Natural killer cell (primary cell): Measurements from ENCODE around the gene ANKRD62. TPM values are rescaled to one million over a fixed set of nuclear protein-coding genes. Genes with fewer than 3 reads are reported as not detected.

Experiments
- ATAC-seq, 3 donors: fragments of 150-1000 bp in 2 of 3; fragments of 200-7000 bp in 1 of 3; cut with Tn5 transposase; 1 replicate in 1 of 3; 2 replicates in 2 of 3; pipeline ENCODE4 v1.10.0; 2021; ENCODE audit warnings: mild to moderate bottlenecking in 2 of 3, moderate library complexity in 2 of 3
- DNase-seq, 2 donors: peaks; one replicate each; pipeline versions ENCODE4 v3.0.0 to v3.0.0-alpha.2; 2013 to 2021; ENCODE audit warnings: mixed read lengths in 1 of 2
- H3K27ac ChIP-seq: one replicate; pipeline ENCODE4 v1.5.1; 2013; ENCODE audit warnings: mild to moderate bottlenecking, low read length
- H3K27me3 ChIP-seq: one replicate; pipeline ENCODE4 v1.6.1; 2013; ENCODE audit warnings: low read length; ENCODE audit not compliant: control insufficient read depth, insufficient read depth
- H3K36me3 ChIP-seq: one replicate; pipeline ENCODE4 v1.6.1; 2013; ENCODE audit warnings: low read length; ENCODE audit not compliant: control insufficient read depth, insufficient read depth
- H3K4me1 ChIP-seq: one replicate; pipeline ENCODE4 v1.6.1; 2013; ENCODE audit warnings: low read length; ENCODE audit not compliant: control insufficient read depth, insufficient read depth
- H3K4me3 ChIP-seq: one replicate; pipeline ENCODE4 v1.5.1; 2013; ENCODE audit warnings: low read length
- H3K9me3 ChIP-seq: one replicate; pipeline ENCODE4 v1.6.1; 2013; ENCODE audit warnings: low read length; ENCODE audit not compliant: control insufficient read depth, insufficient read depth
- H3K27ac Mint-ChIP-seq, 2 donors: one replicate each; pipeline ENCODE4 v1.8.0; 2022; ENCODE audit warnings: mild to moderate bottlenecking in 2 of 2, mixed read lengths in 2 of 2, moderate library complexity in 1 of 2
- H3K27me3 Mint-ChIP-seq, 2 donors: one replicate each; pipeline ENCODE4 v1.8.0; 2022; ENCODE audit warnings: low read depth in 2 of 2, mixed read lengths in 2 of 2
- H3K36me3 Mint-ChIP-seq: one replicate; pipeline ENCODE4 v1.8.0; 2022; ENCODE audit warnings: mixed read lengths
- H3K4me1 Mint-ChIP-seq, 2 donors: one replicate each; pipeline ENCODE4 v1.8.0; 2022; ENCODE audit warnings: mixed read lengths in 2 of 2
- H3K4me3 Mint-ChIP-seq: one replicate; pipeline ENCODE4 v1.8.0; 2022; ENCODE audit warnings: mild to moderate bottlenecking, moderate library complexity, mixed read lengths
- H3K9me3 Mint-ChIP-seq, 2 donors: one replicate each; pipeline ENCODE4 v1.8.0; 2022; ENCODE audit warnings: mixed read lengths in 2 of 2
- WGBS: methylation state at CpG from one replicate; pipeline ENCODE4 v1.1.7; 2013; ENCODE audit warnings: missing lambda C conversion rate; ENCODE audit not compliant: insufficient coverage; 5-methylcytosine and 5-hydroxymethylcytosine counted together
- intact Hi-C: fragments of 100-400 bp; cut with micrococcal nuclease; formaldehyde crosslinking; loops from one replicate; pipeline ENCODE4 v1.14.2; 2022
- total RNA-seq, 4 donors: library from RNA; stranded (reverse); fragments of 120-200 nt in 1 of 4; gene quantifications; one replicate each; pipeline versions ENCODE4 v1.2.3 to v1.2.4, GENCODE V29; 2013 to 2022
- TF ChIP-seq, protein P1 (sequence below): fragments of 200-600 bp; IDR thresholded peaks from one replicate; pipeline ENCODE4 v1.8.0; 2022; ENCODE audit warnings: antibody characterized with exemption

Gene ANKRD62
- total RNA-seq, 3 donors from 2014 or later (not counting 1 experiment from before 2014, with no cell fraction given), result not detected

DNA sequence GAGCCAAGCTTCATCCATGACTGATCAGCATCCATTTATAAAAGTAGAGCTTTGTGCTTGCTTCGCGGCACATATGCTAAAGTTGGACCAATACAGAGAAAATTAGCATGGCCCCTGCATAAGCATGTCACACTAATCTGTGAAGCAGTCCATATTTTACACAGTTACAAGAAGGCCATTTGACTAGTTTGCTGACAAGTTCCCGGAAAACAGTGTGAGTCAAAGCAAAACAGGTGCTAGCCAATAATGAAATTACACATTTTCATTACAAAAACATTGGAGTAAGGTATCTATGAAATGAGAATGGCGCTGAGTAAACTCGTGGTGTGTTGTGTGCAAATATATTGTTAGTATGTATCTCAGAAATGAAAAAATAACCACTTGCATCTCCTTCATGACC is 4.7 kb downstream of the ANKRD62 start:
- Mint-ChIP-seq H3K9me3 (no peaks in the 10 kb centered on the region), H3K27ac (no peak overlapping the region), H3K4me3 (no peak overlapping the region), H3K27me3 (peaks cover 0 to 29% of the 10 kb centered on the region in 2 donors), H3K36me3 (no peaks in the 10 kb centered on the region), H3K4me1 (no peaks in the 10 kb centered on the region)
- TF ChIP-seq, protein P1, sequence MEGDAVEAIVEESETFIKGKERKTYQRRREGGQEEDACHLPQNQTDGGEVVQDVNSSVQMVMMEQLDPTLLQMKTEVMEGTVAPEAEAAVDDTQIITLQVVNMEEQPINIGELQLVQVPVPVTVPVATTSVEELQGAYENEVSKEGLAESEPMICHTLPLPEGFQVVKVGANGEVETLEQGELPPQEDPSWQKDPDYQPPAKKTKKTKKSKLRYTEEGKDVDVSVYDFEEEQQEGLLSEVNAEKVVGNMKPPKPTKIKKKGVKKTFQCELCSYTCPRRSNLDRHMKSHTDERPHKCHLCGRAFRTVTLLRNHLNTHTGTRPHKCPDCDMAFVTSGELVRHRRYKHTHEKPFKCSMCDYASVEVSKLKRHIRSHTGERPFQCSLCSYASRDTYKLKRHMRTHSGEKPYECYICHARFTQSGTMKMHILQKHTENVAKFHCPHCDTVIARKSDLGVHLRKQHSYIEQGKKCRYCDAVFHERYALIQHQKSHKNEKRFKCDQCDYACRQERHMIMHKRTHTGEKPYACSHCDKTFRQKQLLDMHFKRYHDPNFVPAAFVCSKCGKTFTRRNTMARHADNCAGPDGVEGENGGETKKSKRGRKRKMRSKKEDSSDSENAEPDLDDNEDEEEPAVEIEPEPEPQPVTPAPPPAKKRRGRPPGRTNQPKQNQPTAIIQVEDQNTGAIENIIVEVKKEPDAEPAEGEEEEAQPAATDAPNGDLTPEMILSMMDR, result no peak
- ATAC-seq, result no peak
- H3K9me3 ChIP-seq, result no peaks in the 10 kb centered on the region
- no peaks in the 10 kb centered on the region for H3K4me1 ChIP-seq
- no peak for DNase-seq
- H3K27ac ChIP-seq, result no peak overlapping the region
- intact Hi-C loops, result no loop called here
- WGBS, result 65% methylated on average over 3 of the region's 5 CpGs
- H3K36me3 ChIP-seq, result no peaks in the 10 kb centered on the region
- no peak overlapping the region for H3K4me3 ChIP-seq
- H3K27me3 ChIP-seq, result no peaks in the 10 kb centered on the region

DNA sequence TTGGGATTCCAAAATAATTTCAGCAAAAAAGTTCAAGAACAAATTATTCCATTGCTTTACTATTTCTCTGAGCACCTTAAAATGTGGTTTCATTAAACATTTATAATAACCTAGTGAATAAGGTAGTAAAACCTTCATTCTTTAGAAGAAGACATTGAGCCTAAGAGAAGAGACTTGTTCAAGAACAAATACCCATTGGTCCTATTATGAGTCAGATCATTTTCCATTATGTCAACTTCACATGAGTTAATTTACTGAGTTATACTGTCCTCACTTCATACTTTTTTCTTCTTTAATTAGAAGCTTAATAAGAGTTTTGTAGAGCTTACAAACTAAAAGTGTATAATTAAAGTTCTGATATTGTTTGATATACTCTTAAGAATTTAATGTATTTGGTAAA is 5.5 kb downstream of the ANKRD62 start:
- no peaks in the 10 kb centered on the region for H3K36me3 Mint-ChIP-seq
- intact Hi-C loops, result no loop called here
- H3K27me3 Mint-ChIP-seq, result peaks cover 0 to 30% of the 10 kb centered on the region in 2 donors
- ATAC-seq (no peak), DNase-seq (no peak)
- H3K27ac Mint-ChIP-seq, result no peak overlapping the region
- H3K4me3 Mint-ChIP-seq, result no peak overlapping the region
- no peaks in the 10 kb centered on the region for H3K36me3 ChIP-seq
- no peaks in the 10 kb centered on the region for H3K4me1 ChIP-seq
- no peaks in the 10 kb centered on the region for H3K4me1 Mint-ChIP-seq
- no peak overlapping the region for H3K4me3 ChIP-seq
- H3K9me3 Mint-ChIP-seq, result no peaks in the 10 kb centered on the region
- H3K27ac ChIP-seq, result no peak overlapping the region
- TF ChIP-seq, protein P1, result no peak
- no peaks in the 10 kb centered on the region for H3K27me3 ChIP-seq
- no peaks in the 10 kb centered on the region for H3K9me3 ChIP-seq

DNA sequence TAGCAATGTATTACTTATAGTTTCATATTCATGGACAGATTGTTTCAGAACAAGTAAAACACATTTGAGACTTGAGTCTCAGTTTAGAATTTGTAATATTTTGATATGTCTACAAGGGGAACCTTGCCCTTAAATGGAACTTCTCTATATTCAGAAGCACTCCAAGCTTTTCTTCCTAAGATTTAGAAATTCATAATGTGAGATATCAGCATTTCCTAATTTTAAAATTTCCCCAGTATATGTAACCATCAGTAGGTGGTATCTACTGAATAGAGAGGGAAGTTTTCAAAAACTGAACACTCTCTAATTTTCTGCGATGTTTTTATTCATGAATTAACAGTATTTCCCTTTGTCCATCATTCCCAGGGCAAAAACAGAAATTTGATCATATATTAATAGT is 7.6 kb downstream of the ANKRD62 start:
- TF ChIP-seq, protein P1, result no peak
- H3K27ac ChIP-seq, result no peak overlapping the region
- H3K27me3 ChIP-seq, result peaks cover 2% of the 10 kb centered on the region
- DNase-seq (no peak), ATAC-seq (no peak)
- Mint-ChIP-seq H3K9me3 (no peaks in the 10 kb centered on the region), H3K4me1 (no peaks in the 10 kb centered on the region), H3K4me3 (no peak overlapping the region), H3K27me3 (peaks cover 0 to 31% of the 10 kb centered on the region in 2 donors), H3K36me3 (no peaks in the 10 kb centered on the region), H3K27ac (no peak overlapping the region)
- WGBS, result no CpG with 5 or more reads among the region's 1 CpG
- H3K36me3 ChIP-seq, result no peaks in the 10 kb centered on the region
- H3K4me1 ChIP-seq, result no peaks in the 10 kb centered on the region
- H3K4me3 ChIP-seq, result no peak overlapping the region
- no peaks in the 10 kb centered on the region for H3K9me3 ChIP-seq
- intact Hi-C loops, result no loop called here

DNA sequence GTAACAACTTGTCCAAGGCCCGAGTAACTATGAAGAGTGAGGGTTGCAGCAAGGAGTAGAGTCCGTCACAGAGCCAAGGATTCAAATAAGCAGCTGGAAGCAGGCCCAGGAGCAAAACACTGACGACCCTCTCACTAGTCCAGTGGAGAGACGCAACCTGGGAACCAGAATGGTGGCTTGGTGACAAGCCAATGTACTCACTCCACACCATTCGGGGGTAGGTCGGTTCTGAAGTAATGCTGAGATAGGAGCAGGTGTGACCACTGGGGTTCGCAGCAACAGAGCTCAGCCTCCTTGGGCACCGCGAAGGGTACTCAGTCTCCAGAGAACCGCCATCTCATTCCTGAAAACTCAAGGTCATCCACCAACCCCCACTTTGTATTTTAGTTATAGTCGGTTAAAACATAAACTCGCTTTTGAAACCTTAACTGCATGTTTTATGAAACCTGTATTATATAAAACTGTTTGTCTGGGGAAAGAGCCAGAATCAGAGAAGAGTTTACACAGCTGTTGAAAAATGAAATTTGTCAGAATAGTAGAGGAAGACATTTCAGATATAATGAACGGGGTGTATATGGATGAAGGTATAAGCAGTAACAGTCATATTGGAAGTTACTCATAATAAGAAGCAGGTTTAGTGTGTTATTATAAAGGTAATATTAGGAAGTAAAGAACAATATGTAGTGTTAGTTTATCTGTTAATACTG is 8.6 kb downstream of the ANKRD62 start:
- Mint-ChIP-seq H3K27me3 (peaks cover 0 to 21% of the 10 kb centered on the region in 2 donors), H3K27ac (no peak overlapping the region), H3K4me3 (no peak overlapping the region), H3K4me1 (no peaks in the 10 kb centered on the region), H3K36me3 (no peaks in the 10 kb centered on the region), H3K9me3 (no peaks in the 10 kb centered on the region)
- TF ChIP-seq, protein P1, result no peak
- Histone ChIP-seq H3K4me3 (no peak overlapping the region), H3K36me3 (no peaks in the 10 kb centered on the region), H3K27ac (no peak overlapping the region), H3K9me3 (no peaks in the 10 kb centered on the region), H3K4me1 (no peaks in the 10 kb centered on the region), H3K27me3 (peaks cover 2% of the 10 kb centered on the region)
- DNase-seq (no peak), ATAC-seq (no peak)
- intact Hi-C loops, result no loop called here
- 86% methylated on average over 12 of the region's 13 CpGs for WGBS
